Kidney (tissue), 14 donors: ENCODE results near the gene SYTL2. TPM values are rescaled to one million over a fixed set of nuclear protein-coding genes. Genes with fewer than 3 reads are reported as not detected.

Source experiments
- DNase-seq, 5 donors: peaks; one replicate each; pipeline ENCODE4 v3.0.0-alpha.2; 2013 to 2020
- FAIRE-seq: peaks from 2 replicates; lab custom pipeline; 2012; peaks lifted over from hg19 to GRCh38; lab: Jason Lieb, UNC
- H3K27ac ChIP-seq, 2 donors: one replicate each; pipeline ENCODE4 v1.7.0; 2013; ENCODE audit warnings: low read depth in 2 of 2, low read length in 2 of 2, inconsistent platforms in 1 of 2
- H3K27me3 ChIP-seq: one replicate; pipeline ENCODE4 v1.7.1; 2013; ENCODE audit warnings: low read length, inconsistent platforms; ENCODE audit not compliant: control insufficient read depth, insufficient read depth
- H3K36me3 ChIP-seq, 3 donors: one replicate each; pipeline versions ENCODE4 v1.7.0 to v1.7.1; 2013; ENCODE audit warnings: low read length in 3 of 3, control low read depth in 1 of 3, inconsistent platforms in 1 of 3; ENCODE audit not compliant: insufficient read depth in 3 of 3, control insufficient read depth in 2 of 3
- H3K4me1 ChIP-seq, 3 donors: one replicate each; pipeline versions ENCODE4 v1.7.0 to v1.7.1; 2013; ENCODE audit warnings: low read length in 3 of 3, inconsistent platforms in 1 of 3, low read depth in 1 of 3; ENCODE audit not compliant: control insufficient read depth in 2 of 3, insufficient read depth in 2 of 3
- H3K4me3 ChIP-seq, 3 donors: one replicate each; pipeline versions ENCODE4 v1.7.0 to v1.8.1; 2013; ENCODE audit warnings: low read length in 3 of 3, control low read depth in 1 of 3, inconsistent platforms in 1 of 3
- H3K9ac ChIP-seq, 3 donors: one replicate each; pipeline versions ENCODE4 v1.7.0 to v1.7.1; 2013; ENCODE audit warnings: low read length in 3 of 3, control low read depth in 1 of 3, inconsistent platforms in 1 of 3
- H3K9me3 ChIP-seq, 3 donors: one replicate each; pipeline versions ENCODE4 v1.7.0 to v1.7.1; 2013; ENCODE audit warnings: low read length in 3 of 3, control low read depth in 1 of 3, inconsistent platforms in 1 of 3; ENCODE audit not compliant: control insufficient read depth in 2 of 3, insufficient read depth in 1 of 3
- CTCF ChIP-seq: IDR thresholded peaks from 3 replicates; pipeline ENCODE4 v1.5.1; 2012; ENCODE audit warnings: mild to moderate bottlenecking, moderate library complexity, borderline replicate concordance; ENCODE audit not compliant: insufficient read depth; ENCODE audit errors: extremely low read depth
- intact Hi-C: fragments of 100-400 bp; cut with DNase I; formaldehyde crosslinking; loops from one replicate; pipeline ENCODE4 v1.11.1; 2022
- polyA plus RNA-seq: library from polyadenylated mRNA; stranded (reverse); fragments of 350-450 nt; fragmentation: Illumina TruSeq; extraction: RNeasy Lipid Tissue Mini Kit (QIAGEN cat#74804); gene quantifications from one replicate; pipeline ENCODE4 v1.2.3, GENCODE V29; 2014; ENCODE audit warnings: low read depth, low replicate concordance; ENCODE audit not compliant: insufficient read depth
- total RNA-seq: library from RNA; stranded (reverse); fragmentation: NEBNext Ultra II Directional; extraction: Animal tissue kit (Norgen Biotek cat#: 25700); gene quantifications from one replicate; pipeline ENCODE4 v1.2.1, GENCODE V29; 2021
- donor health status: control.
- donor health status: control.
- donor health status: control.
- donor health status: control.
- donor health status: control.
- donor health status: DM: yes; HTN: yes; CAD: no.
- donor health status: Normal renal cell carcinoma (clear cell type).

SYTL2 gene
- total and polyA plus RNA-seq, 2 donors from 2014 or later = 19.8 to 187 TPM

- H3K27ac ChIP-seq = no peak overlapping the region
- no peaks in the 10 kb centered on the region for H3K27me3 ChIP-seq
- no peaks in the 10 kb centered on the region for H3K36me3 ChIP-seq
- H3K4me1 ChIP-seq = no peaks in the 10 kb centered on the region
- intact Hi-C loops = no loop called here
- TF ChIP-seq CTCF = no peak
- no peak for FAIRE-seq
- no peak for DNase-seq
- no peaks in the 10 kb centered on the region for H3K9me3 ChIP-seq
- no peak overlapping the region for H3K9ac ChIP-seq
- no peak overlapping the region for H3K4me3 ChIP-seq
Measured at GRCh38 chr11:85835263-85835662, 24.3 kb upstream of the SYTL2 start.

DNA sequence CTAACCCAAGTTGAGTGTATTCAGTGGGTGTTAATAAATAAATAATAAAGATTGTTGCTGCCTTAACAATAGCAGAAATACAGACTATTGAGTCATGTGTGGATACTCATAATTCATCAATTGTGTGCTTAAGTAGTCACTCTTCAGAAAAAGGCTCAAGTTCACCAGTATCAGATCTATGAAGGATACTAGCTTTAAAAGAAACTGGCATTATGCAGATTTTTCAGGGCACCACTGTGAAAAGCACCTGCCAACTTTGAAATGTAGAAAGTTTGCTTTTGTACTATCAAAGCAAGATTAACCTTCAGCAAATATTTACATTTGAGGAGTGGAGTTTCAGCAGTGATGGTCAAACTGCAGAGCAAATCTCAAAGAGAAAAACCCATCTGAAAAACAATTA lies 20.1 kb upstream of the SYTL2 start:
- Histone ChIP-seq H3K36me3 (no peaks in the 10 kb centered on the region), H3K4me3 (no peak overlapping the region), H3K9ac (no peak overlapping the region), H3K4me1 (peaks cover 0 to 16% (median 11%) of the 10 kb centered on the region in 3 donors), H3K27ac (no peak overlapping the region), H3K27me3 (no peaks in the 10 kb centered on the region), H3K9me3 (no peaks in the 10 kb centered on the region)
- intact Hi-C loops = no loop called here
- FAIRE-seq (no peak), DNase-seq (no peak)
- TF ChIP-seq CTCF = no peak

DNA sequence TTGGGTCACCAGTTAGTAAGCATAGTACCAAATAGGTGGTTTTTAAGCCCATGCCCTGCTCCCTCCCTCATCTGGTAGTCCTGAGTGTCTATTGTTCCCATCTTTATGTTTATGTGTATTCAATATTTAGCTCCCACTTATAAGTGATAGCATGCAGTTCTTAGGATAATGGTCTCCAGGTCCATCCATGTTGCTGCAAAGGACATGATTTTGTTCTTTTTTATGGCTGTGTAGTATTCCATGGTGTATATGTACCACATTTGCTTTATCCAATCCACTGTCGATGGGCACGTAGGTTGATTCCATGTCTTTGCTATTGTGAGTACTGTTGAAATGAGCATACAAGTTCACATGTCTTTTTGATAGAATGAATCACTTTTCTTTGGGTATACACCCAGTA lies 18.2 kb upstream of the SYTL2 start:
- no peak for TF ChIP-seq CTCF
- Histone ChIP-seq H3K4me1 (peaks cover 0 to 16% (median 13%) of the 10 kb centered on the region in 3 donors), H3K9ac (no peak overlapping the region), H3K9me3 (no peaks in the 10 kb centered on the region), H3K27me3 (no peaks in the 10 kb centered on the region), H3K27ac (no peak overlapping the region), H3K4me3 (no peak overlapping the region), H3K36me3 (no peaks in the 10 kb centered on the region)
- DNase-seq = no peak
- intact Hi-C loops = no loop called here
- no peak for FAIRE-seq

DNA sequence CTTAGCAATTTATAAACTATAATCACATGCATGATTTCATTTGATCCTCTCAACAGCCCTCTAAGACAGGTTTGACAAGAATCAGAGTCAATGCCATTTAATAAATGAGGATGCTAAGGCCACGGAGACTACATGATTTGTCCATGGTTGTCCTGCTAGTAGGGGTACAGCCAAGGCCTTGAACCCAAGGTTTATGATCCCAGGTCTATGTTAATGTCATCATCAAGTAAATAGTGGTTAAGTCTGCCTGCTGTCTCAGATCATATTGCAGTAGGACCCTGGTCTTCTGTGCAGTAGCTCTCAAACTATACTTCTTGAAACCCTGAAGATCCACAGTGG lies 17.7 kb upstream of the SYTL2 start:
- intact Hi-C loops = no loop called here
- no peaks in the 10 kb centered on the region for H3K9me3 ChIP-seq
- H3K9ac ChIP-seq = no peak overlapping the region
- FAIRE-seq (no peak), DNase-seq (no peak)
- H3K36me3 ChIP-seq = no peaks in the 10 kb centered on the region
- H3K27ac ChIP-seq = no peak overlapping the region
- H3K4me1 ChIP-seq = peaks cover 0 to 16% (median 13%) of the 10 kb centered on the region in 3 donors
- no peak overlapping the region for H3K4me3 ChIP-seq
- no peak for TF ChIP-seq CTCF
- no peaks in the 10 kb centered on the region for H3K27me3 ChIP-seq
